HG03060 (cell line): ENCODE data around the gene ELMO3.

ENCODE experiments used
- ATAC-seq: cut with Tn5 transposase; IDR thresholded peaks from one replicate; pipeline ENCODE4 v1.9.1; 2021; ENCODE audit warnings: low read depth, moderate number of reproducible peaks; ENCODE audit not compliant: unreplicated experiment

ELMO3 gene

GRCh38 chr16:67237396-67238277 lies 38.7 kb downstream of the ELMO3 start:
- ATAC-seq: no peak

DNA sequence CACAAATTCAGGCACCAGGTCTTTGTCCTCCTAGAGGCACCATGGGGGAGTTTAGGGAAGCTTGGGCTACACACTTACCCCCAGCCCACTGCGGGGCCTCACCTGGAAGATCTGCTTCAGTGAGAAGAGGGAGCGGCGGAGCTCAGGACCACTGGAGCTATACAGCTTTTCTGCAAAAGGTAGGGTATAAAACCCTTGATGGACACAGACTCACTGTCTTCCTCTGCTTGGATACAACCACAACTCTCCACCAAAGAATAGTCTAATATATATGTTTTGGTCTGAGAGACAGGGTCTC lies 39.3 kb downstream of the ELMO3 start:
- no peak for ATAC-seq

GRCh38 chr16:67238806-67239470 lies 40.0 kb downstream of the ELMO3 start:
- ATAC-seq: no peak

- ATAC-seq: no peak
Observed at GRCh38 chr16:67240506-67240905, 41.6 kb downstream of the ELMO3 start.

DNA sequence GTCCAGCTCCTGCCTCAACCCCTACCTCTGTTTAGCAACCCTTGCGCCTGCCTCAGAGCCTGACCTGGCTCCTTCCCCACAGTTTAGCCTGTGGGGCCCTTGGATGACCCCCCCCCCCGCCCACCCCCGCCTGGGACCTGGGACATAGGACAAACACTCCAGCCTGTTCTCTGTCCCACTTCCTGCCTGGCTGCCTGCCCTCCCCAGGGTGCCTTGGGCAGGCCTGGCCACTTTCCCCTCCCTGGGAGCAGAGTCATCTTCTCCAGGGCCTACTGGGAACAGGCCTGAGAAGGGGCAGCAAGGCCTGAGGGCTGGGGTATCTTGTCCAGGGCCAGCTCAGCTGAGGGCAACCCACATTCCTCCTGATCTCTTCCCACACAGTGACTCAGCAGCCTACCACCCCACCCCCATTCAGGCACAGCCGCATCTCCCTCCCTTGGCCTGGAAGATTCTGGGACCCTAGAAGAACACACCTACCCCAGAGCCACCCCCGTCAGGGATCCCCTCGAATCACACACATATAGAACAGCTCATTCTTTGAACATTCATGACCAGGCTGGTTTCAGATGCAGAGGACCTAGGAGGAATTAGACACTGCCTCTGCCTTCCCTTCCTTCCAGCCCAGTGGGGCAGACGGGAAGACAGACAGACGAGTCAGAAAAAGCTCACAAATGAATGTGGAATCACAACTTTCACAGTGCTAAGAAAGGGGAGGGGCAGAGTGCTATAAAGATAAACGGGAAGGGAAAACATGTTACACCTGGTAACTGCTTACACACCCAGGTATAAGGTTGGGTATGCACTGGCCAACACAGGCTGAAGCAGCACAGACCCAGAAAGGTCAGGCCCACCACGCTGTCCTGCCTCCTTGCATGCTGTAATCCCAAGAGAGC lies 42.3 kb downstream of the ELMO3 start:
- no peak for ATAC-seq

DNA sequence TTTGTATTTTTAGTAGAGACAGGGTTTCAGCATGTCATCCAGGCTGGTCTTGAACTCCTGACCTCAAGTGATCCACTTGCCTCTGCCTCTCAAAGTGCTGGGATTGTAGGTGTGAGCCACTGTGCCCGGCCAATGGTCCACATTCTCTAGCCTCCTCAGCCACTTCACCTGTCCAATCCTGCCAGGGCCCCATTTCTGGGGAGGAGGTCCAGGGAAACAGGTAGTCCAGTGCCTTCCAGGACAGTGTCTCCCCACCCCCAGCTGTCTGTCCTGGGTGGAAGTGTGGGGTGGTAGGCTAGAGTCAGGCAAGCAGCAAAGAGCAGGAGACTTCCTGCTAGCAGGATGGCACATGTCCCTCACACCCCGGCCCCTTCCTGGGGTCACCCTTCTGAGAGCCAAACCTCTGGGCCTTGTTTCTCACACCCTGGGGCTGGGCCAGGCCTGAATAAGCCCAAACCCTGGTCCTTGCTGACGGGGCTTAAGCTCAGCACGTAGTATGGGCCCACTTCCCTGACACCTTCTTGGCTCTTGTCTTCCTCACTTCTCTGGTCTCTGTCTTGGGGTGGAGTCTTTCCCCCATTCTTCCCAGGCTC lies 43.3 kb downstream of the ELMO3 start:
- ATAC-seq: no peak

- ATAC-seq: no peak
Observed at GRCh38 chr16:67243481-67243880, 44.5 kb downstream of the ELMO3 start.

DNA sequence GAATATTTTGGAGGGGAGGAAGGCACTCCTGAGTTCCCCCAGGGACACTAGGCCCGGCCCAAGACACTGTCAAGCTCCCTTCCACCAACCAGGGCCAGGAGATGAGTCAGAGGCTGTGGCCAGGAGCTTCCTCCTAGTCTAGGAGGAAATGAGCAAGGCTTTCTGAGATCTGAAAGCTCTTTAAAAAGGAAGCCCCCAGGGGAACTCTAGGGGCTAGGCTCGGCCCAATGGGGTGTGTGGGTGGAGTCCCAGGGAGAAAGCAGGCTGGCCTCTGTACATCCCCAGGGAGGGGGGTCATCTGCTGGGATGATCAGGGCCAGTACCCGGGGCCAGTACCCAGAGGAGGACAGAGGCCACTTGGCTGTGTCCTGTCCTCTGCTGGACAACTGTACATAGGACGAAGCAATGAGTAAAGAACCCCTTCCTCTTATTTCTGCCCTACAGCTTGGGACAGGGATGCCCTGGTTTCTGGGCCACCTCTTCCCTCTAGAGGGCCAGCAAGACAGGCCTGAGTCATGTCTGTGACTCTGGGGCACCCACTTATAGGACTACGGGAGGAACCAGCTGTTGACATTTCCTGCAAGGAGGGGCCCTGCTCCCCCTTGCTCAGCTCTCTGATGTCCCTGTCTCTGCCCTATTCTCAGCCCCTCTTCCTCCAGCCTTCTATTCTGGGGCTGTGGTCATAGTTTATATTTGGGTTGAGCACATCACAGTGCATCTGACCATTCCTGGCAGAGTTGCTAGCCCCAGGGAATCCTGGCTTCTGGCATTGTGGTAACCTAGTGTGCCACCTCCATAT lies 45.7 kb downstream of the ELMO3 start:
- ATAC-seq: peak; percentile 38

GRCh38 chr16:67245186-67245585 lies 46.3 kb downstream of the ELMO3 start:
- ATAC-seq: no peak

DNA sequence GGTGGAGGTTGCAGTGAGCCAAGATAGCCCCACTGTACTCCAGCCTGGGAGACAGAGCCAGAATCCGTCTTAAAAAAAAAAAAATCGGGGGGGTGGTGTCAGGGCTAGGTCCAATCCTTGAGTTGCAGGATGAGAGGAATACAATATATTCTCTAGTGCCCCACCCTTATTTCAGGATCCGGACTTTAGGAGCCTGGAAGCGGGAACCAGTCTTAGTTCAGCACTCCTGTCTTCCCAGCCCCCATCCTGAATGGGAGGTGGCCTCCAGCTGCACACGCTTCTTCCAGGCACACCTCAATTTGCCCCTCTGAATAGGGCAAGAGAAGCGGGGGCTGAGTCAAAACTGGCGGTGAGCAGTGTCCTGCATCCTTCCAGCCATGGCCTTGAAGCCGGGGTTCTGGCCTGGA lies 46.7 kb downstream of the ELMO3 start:
- no peak for ATAC-seq

- no peak for ATAC-seq
Observed at GRCh38 chr16:67246081-67246755, 47.3 kb downstream of the ELMO3 start.

DNA sequence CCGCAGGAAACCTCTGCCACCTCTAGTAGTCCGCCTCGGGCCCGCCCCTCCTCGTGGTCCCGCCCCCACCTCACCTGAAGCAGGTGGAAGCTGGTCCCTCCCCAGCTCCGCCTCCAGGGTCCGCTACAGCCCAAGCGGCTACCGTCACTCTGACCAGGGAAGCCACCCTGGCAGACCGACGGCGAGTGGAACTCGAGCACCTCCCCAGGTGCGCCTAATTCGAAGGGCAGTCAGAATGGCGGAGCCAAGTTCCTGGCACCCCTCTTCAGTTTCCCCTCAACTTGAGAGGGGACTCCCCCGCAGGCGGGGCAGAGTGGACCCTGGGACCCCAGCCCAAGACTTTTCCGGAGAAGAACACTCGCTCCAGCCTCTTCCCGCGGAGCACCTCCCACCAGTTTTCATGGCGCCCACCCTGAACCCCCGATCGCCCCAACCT lies 47.8 kb downstream of the ELMO3 start:
- ATAC-seq: no peak

DNA sequence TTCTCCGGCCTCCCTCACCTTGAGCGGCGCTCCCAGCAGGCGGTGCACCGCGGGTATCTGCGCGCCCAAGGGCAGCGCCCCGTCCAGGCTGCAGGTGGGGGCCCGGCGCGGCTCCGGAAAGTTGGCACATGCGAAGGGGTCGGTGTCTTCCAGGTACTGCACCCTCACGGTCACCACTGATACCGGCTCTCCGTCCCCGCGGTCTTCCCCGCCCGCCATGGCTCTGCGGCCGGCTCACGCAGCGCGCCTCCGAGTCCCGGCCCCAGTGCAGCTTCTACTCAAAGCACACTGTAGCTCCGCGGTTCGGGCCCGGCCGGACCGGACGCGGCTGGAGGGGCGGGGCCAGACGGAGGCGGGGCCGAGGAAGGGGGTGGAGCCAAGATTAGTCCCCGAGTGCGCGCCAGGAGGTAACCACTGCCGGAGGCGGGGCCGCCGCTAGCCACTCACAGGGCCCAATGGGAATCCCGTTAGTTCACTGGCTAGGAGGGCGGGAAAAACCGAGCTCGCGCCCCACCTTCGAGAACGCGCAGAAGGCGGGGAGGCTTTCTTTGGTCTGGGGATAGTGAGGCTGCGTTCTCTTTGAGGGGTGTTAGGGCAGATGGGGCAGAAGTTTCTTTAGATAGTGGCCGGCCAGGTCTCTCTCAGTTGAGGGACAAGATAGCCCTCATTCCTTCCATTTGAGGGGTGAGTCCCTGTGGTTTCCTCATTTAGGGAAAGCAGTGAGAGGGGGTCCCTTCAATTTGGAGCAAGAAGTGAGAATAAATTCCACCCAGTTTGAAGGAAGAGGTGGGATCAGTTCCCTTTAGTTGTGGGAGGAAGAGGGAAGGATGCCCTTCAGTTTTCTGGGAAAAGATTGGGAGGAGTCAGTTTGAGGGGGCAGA lies 48.5 kb downstream of the ELMO3 start, which contains the start of gene FHOD1:
TSS of gene FHOD1 (minus strand) at position 290 of the 881 bp plus-strand sequence. CDS start at position 219, 71 bp downstream.
- ATAC-seq: peak; percentile 42

DNA sequence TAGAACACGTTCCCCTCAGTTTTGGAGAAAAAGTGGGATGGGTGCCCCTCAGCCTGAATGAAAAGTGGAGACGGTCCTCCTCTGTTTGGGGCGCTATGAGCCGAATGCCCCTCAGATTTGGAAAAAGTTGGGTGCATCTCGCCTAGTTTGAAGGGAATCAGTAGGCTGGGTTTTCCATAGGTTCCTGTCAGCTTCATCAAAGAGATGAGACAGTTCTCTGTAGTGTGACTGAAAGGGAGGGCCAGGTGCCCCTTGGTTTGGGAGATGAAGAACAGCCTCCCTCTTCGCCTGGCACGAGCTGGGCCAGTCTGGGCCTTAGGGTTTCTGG lies 49.1 kb downstream of the ELMO3 start:
- ATAC-seq: no peak

- ATAC-seq: no peak
Observed at GRCh38 chr16:67248401-67249177, 49.7 kb downstream of the ELMO3 start, which contains the start of gene SLC9A5. SLC9A5 (plus strand) TSS chr16:67248979; CDS start chr16:67249015, 36 bp downstream.

DNA sequence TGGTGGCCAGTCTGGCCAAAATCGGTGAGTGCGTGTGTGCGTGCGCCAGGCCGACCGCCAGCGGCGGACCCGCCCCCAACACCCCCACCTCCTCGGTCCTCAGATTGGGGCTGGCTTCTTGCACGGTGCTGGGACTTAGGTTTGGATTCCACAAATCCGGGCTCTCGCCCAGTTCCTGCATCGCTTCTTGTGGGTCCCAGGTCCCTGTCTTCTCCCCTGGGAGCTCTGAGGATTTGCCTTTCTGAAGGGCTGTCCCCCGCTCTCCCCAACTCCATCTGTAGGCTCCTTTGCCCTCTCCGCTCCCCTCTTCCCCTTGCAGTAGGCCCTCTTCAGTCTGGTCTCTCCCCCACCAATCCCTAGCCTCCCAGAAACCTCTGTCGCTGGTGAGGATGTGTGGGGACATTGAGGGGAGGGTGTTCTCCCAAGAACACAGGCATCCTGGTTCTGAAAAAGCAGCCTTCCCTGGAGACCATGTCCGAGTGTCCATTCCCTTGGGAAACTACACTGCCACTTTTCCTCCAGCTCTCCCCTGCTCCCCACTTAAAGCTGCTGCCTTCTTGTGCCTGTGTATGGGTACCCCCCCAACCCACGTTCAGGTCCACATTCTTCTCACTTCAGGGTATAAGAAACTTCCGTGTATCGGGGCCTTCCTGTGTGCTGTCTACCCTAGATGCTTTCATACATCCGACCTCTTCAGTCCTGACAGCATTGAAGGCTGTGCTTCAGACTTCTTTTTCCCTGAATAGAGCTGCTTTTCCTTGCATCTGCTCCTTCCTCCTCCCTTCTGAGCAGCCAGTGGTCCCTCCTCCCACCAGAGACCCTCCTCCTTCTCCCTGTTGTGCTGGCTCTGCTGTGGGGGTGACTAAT lies 50.5 kb downstream of the ELMO3 start:
- no peak for ATAC-seq

DNA sequence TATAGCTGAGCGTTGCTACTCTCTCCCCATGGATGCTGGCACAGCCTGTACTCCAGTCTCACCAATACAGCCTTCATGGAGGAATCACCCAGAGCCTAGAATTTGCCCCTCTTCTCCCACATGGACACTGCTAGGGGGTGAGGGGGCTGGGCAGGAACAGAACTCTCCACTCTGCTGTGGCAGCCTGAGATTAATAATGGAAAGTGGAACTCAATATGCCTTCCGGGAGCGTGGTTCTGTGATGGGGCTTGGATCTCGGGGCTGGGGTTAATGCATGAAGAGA lies 51.1 kb downstream of the ELMO3 start:
- no peak for ATAC-seq
